ENCODE measurements around the gene COL18A1.

COL18A1 gene

GRCh38 chr21:45447821-45448220 lies 42.9 kb downstream of the COL18A1 start:
- H3K27ac ChIP-seq (ENCODE audit: low read depth, low read length): no peak overlapping the region
- H3K36me3 ChIP-seq (ENCODE audit: insufficient read depth, low read length): no peaks in the 10 kb centered on the region
- H3K9me3 ChIP-seq (ENCODE audit: low read length): no peaks in the 10 kb centered on the region
- H3K4me1 ChIP-seq (ENCODE audit: insufficient read depth, low read length): no peaks in the 10 kb centered on the region
- H3K9ac ChIP-seq (ENCODE audit: low read length): no peak overlapping the region
- H3K27me3 ChIP-seq (ENCODE audit: control insufficient read depth in 1 of 2, insufficient read depth in 2 of 2, low read length in 2 of 2): no peaks in the 10 kb centered on the region
- H3K4me3 ChIP-seq (ENCODE audit: low read depth in 1 of 2, low read length in 2 of 2): no peak overlapping the region

- H3K4me3 ChIP-seq (ENCODE audit: low read depth in 1 of 2, low read length in 2 of 2): no peak overlapping the region
- H3K36me3 ChIP-seq (ENCODE audit: insufficient read depth, low read length): no peaks in the 10 kb centered on the region
- H3K27ac ChIP-seq (ENCODE audit: low read depth, low read length): no peak overlapping the region
- H3K9me3 ChIP-seq (ENCODE audit: low read length): no peaks in the 10 kb centered on the region
- H3K9ac ChIP-seq (ENCODE audit: low read length): no peak overlapping the region
- no peaks in the 10 kb centered on the region for H3K27me3 ChIP-seq (ENCODE audit: control insufficient read depth in 1 of 2, insufficient read depth in 2 of 2, low read length in 2 of 2)
- no peaks in the 10 kb centered on the region for H3K4me1 ChIP-seq (ENCODE audit: insufficient read depth, low read length)
These were observed 43.4 kb downstream of the COL18A1 start for GRCh38 chr21:45448283-45448809.

GRCh38 chr21:45448810-45449657 lies 44.1 kb downstream of the COL18A1 start:
- no peaks in the 10 kb centered on the region for H3K36me3 ChIP-seq (ENCODE audit: insufficient read depth, low read length)
- no peak overlapping the region for H3K27ac ChIP-seq (ENCODE audit: low read depth, low read length)
- H3K4me3 ChIP-seq (ENCODE audit: low read depth in 1 of 2, low read length in 2 of 2): no peak overlapping the region
- no peaks in the 10 kb centered on the region for H3K27me3 ChIP-seq (ENCODE audit: control insufficient read depth in 1 of 2, insufficient read depth in 2 of 2, low read length in 2 of 2)
- peaks cover 4% of the 10 kb centered on the region for H3K4me1 ChIP-seq (ENCODE audit: insufficient read depth, low read length)
- H3K9ac ChIP-seq (ENCODE audit: low read length): no peak overlapping the region
- no peaks in the 10 kb centered on the region for H3K9me3 ChIP-seq (ENCODE audit: low read length)

GRCh38 chr21:45449658-45450422 lies 44.9 kb downstream of the COL18A1 start:
- H3K27ac ChIP-seq (ENCODE audit: low read depth, low read length): no peak overlapping the region
- no peaks in the 10 kb centered on the region for H3K9me3 ChIP-seq (ENCODE audit: low read length)
- H3K4me1 ChIP-seq (ENCODE audit: insufficient read depth, low read length): peaks cover 12% of the 10 kb centered on the region
- no peaks in the 10 kb centered on the region for H3K36me3 ChIP-seq (ENCODE audit: insufficient read depth, low read length)
- H3K4me3 ChIP-seq (ENCODE audit: low read depth in 1 of 2, low read length in 2 of 2): no peak overlapping the region
- H3K9ac ChIP-seq (ENCODE audit: low read length): no peak overlapping the region
- H3K27me3 ChIP-seq (ENCODE audit: control insufficient read depth in 1 of 2, insufficient read depth in 2 of 2, low read length in 2 of 2): no peaks in the 10 kb centered on the region

GRCh38 chr21:45450423-45451090 lies 45.6 kb downstream of the COL18A1 start:
- no peak overlapping the region for H3K9ac ChIP-seq (ENCODE audit: low read length)
- H3K9me3 ChIP-seq (ENCODE audit: low read length): no peaks in the 10 kb centered on the region
- H3K4me1 ChIP-seq (ENCODE audit: insufficient read depth, low read length): peaks cover 16% of the 10 kb centered on the region
- H3K4me3 ChIP-seq (ENCODE audit: low read depth in 1 of 2, low read length in 2 of 2): no peak overlapping the region
- H3K27ac ChIP-seq (ENCODE audit: low read depth, low read length): no peak overlapping the region
- no peaks in the 10 kb centered on the region for H3K36me3 ChIP-seq (ENCODE audit: insufficient read depth, low read length)
- no peaks in the 10 kb centered on the region for H3K27me3 ChIP-seq (ENCODE audit: control insufficient read depth in 1 of 2, insufficient read depth in 2 of 2, low read length in 2 of 2)

GRCh38 chr21:45451091-45451740 lies 46.3 kb downstream of the COL18A1 start:
- no peaks in the 10 kb centered on the region for H3K36me3 ChIP-seq (ENCODE audit: insufficient read depth, low read length)
- no peaks in the 10 kb centered on the region for H3K9me3 ChIP-seq (ENCODE audit: low read length)
- no peak overlapping the region for H3K27ac ChIP-seq (ENCODE audit: low read depth, low read length)
- H3K9ac ChIP-seq (ENCODE audit: low read length): no peak overlapping the region
- peaks cover 16% of the 10 kb centered on the region for H3K4me1 ChIP-seq (ENCODE audit: insufficient read depth, low read length)
- H3K27me3 ChIP-seq (ENCODE audit: control insufficient read depth in 1 of 2, insufficient read depth in 2 of 2, low read length in 2 of 2): no peaks in the 10 kb centered on the region
- no peak overlapping the region for H3K4me3 ChIP-seq (ENCODE audit: low read depth in 1 of 2, low read length in 2 of 2)

- Histone ChIP-seq H3K36me3 (ENCODE audit: insufficient read depth, low read length) (no peaks in the 10 kb centered on the region), H3K9me3 (ENCODE audit: low read length) (no peaks in the 10 kb centered on the region), H3K27ac (ENCODE audit: low read depth, low read length) (no peak overlapping the region), H3K4me3 (ENCODE audit: low read depth in 1 of 2, low read length in 2 of 2) (no peak overlapping the region), H3K4me1 (ENCODE audit: insufficient read depth, low read length) (peaks cover 16% of the 10 kb centered on the region), H3K27me3 (ENCODE audit: control insufficient read depth in 1 of 2, insufficient read depth in 2 of 2, low read length in 2 of 2) (no peaks in the 10 kb centered on the region), H3K9ac (ENCODE audit: low read length) (no peak overlapping the region)
These were observed 46.8 kb downstream of the COL18A1 start for GRCh38 chr21:45451771-45452182.

- no peaks in the 10 kb centered on the region for H3K9me3 ChIP-seq (ENCODE audit: low read length)
These were observed 47.8 kb downstream of the COL18A1 start for GRCh38 chr21:45452696-45453307.

GRCh38 chr21:45453308-45453950 lies 48.5 kb downstream of the COL18A1 start:
- H3K27ac ChIP-seq (ENCODE audit: low read depth, low read length): no peak overlapping the region
- H3K9me3 ChIP-seq (ENCODE audit: low read length): no peaks in the 10 kb centered on the region

More at GRCh38 chr21:45452696-45453307, 47.8 kb downstream of the COL18A1 start:
- H3K4me1 ChIP-seq (ENCODE audit: insufficient read depth, low read length): peaks cover 16% of the 10 kb centered on the region
- H3K9ac ChIP-seq (ENCODE audit: low read length): no peak overlapping the region
- no peaks in the 10 kb centered on the region for H3K27me3 ChIP-seq (ENCODE audit: control insufficient read depth in 1 of 2, insufficient read depth in 2 of 2, low read length in 2 of 2)
- no peak overlapping the region for H3K27ac ChIP-seq (ENCODE audit: low read depth, low read length)
- no peak overlapping the region for H3K4me3 ChIP-seq (ENCODE audit: low read depth in 1 of 2, low read length in 2 of 2)
- no peaks in the 10 kb centered on the region for H3K36me3 ChIP-seq (ENCODE audit: insufficient read depth, low read length)

More at GRCh38 chr21:45453308-45453950, 48.5 kb downstream of the COL18A1 start:
- H3K36me3 ChIP-seq (ENCODE audit: insufficient read depth, low read length): no peaks in the 10 kb centered on the region
- H3K27me3 ChIP-seq (ENCODE audit: control insufficient read depth in 1 of 2, insufficient read depth in 2 of 2, low read length in 2 of 2): no peaks in the 10 kb centered on the region
- H3K4me3 ChIP-seq (ENCODE audit: low read depth in 1 of 2, low read length in 2 of 2): no peak overlapping the region
- no peak overlapping the region for H3K9ac ChIP-seq (ENCODE audit: low read length)
- H3K4me1 ChIP-seq (ENCODE audit: insufficient read depth, low read length): peaks cover 16% of the 10 kb centered on the region
